ENCODE results near the gene SPA17. TPM values are rescaled to one million over a fixed set of nuclear protein-coding genes. Genes with fewer than 3 reads are reported as not detected.

Gene SPA17
- 2.3 and 2.7 TPM in 2 replicates for total RNA-seq

GRCh38 chr11:124673333-124674167 is at the start of gene SPA17, which contains the start of gene SIAE:
SPA17 (plus strand) TSS chr11:124673904; CDS start chr11:124675265, 1,361 bp downstream.
SIAE (minus strand) TSS chr11:124673739; CDS start chr11:124673708, 31 bp downstream.
- intact Hi-C loops (cut with micrococcal nuclease): loop anchor here (1.0 to 5.0 kb wide), 11 partner anchors 51 to 1389 kb away; partner anchors contain the start of genes CCDC15, CDON, HYLS1 and MSANTD2

- intact Hi-C loops (cut with micrococcal nuclease): no loop called here
Measured at GRCh38 chr11:124625504-124626168, 48.1 kb upstream of the SPA17 start.

GRCh38 chr11:124627546-124627945 is 46.2 kb upstream of the SPA17 start:
- intact Hi-C loops (cut with micrococcal nuclease): no loop called here

- intact Hi-C loops (cut with micrococcal nuclease): no loop called here
Measured at GRCh38 chr11:124629961-124630360, 43.7 kb upstream of the SPA17 start.

GRCh38 chr11:124633355-124633754 is 40.3 kb upstream of the SPA17 start:
- intact Hi-C loops (cut with micrococcal nuclease): no loop called here

- intact Hi-C loops (cut with micrococcal nuclease): no loop called here
Measured at GRCh38 chr11:124635932-124636331, 37.8 kb upstream of the SPA17 start.

- intact Hi-C loops (cut with micrococcal nuclease): no loop called here
Measured at GRCh38 chr11:124638500-124638899, 35.2 kb upstream of the SPA17 start.

GRCh38 chr11:124639186-124639585 is 34.5 kb upstream of the SPA17 start:
- intact Hi-C loops (cut with micrococcal nuclease): no loop called here

- intact Hi-C loops (cut with micrococcal nuclease): no loop called here
Measured at GRCh38 chr11:124640666-124641065, 33.0 kb upstream of the SPA17 start.

GRCh38 chr11:124642628-124643027 is 31.1 kb upstream of the SPA17 start:
- intact Hi-C loops (cut with micrococcal nuclease): no loop called here

- intact Hi-C loops (cut with micrococcal nuclease): no loop called here
Measured at GRCh38 chr11:124643042-124643604, 30.6 kb upstream of the SPA17 start.

GRCh38 chr11:124643605-124644425 is 29.9 kb upstream of the SPA17 start:
- intact Hi-C loops (cut with micrococcal nuclease): loop anchor here (1.0 to 2.0 kb wide), 3 partner anchors 25 to 223 kb away; no protein-coding TSS in a partner anchor

- intact Hi-C loops (cut with micrococcal nuclease): loop anchor here (1.0 to 2.0 kb wide), 3 partner anchors 24 to 223 kb away; no protein-coding TSS in a partner anchor
Measured at GRCh38 chr11:124644426-124645280, 29.1 kb upstream of the SPA17 start.

- intact Hi-C loops (cut with micrococcal nuclease): no loop called here
Measured at GRCh38 chr11:124646148-124646547, 27.6 kb upstream of the SPA17 start.

GRCh38 chr11:124648610-124649009 is 25.1 kb upstream of the SPA17 start:
- intact Hi-C loops (cut with micrococcal nuclease): no loop called here

- intact Hi-C loops (cut with micrococcal nuclease): no loop called here
Measured at GRCh38 chr11:124656774-124657630, 16.7 kb upstream of the SPA17 start.

GRCh38 chr11:124657904-124658303 is 15.8 kb upstream of the SPA17 start:
- intact Hi-C loops (cut with micrococcal nuclease): no loop called here

- intact Hi-C loops (cut with micrococcal nuclease): no loop called here
Measured at GRCh38 chr11:124658501-124658900, 15.2 kb upstream of the SPA17 start.

- intact Hi-C loops (cut with micrococcal nuclease): no loop called here
Measured at GRCh38 chr11:124658986-124659385, 14.7 kb upstream of the SPA17 start.
